Left ventricle myocardium inferior (tissue), 1 donor: ENCODE data around the gene RIT2. TPM values are rescaled to one million over a fixed set of nuclear protein-coding genes. Genes with fewer than 3 reads are reported as not detected.

Source experiments
- DNase-seq: peaks from one replicate; pipeline ENCODE4 v3.0.0-alpha.2; 2020
- H3K27ac ChIP-seq: fragments of 200-600 bp; replicated peaks from 2 replicates; pipeline ENCODE4 v1.8.0; 2021
- H3K27me3 ChIP-seq: fragments of 200-600 bp; 2 replicates; pipeline ENCODE4 v1.8.0; 2021; ENCODE audit warnings: low read depth
- H3K36me3 ChIP-seq: fragments of 200-600 bp; 2 replicates; pipeline ENCODE4 v1.8.0; 2021
- H3K4me1 ChIP-seq: fragments of 200-600 bp; 2 replicates; pipeline ENCODE4 v1.8.0; 2021
- H3K4me3 ChIP-seq: fragments of 200-600 bp; 2 replicates; pipeline ENCODE4 v1.8.0; 2021; ENCODE audit warnings: mild to moderate bottlenecking, moderate library complexity
- H3K9me3 ChIP-seq: fragments of 200-600 bp; replicated peaks from 2 replicates; pipeline ENCODE4 v1.8.0; 2021
- intact Hi-C: fragments of 100-400 bp; cut with micrococcal nuclease; formaldehyde crosslinking; loops from one replicate; pipeline ENCODE4 v1.11.0; 2022
- total RNA-seq: library from RNA; stranded (reverse); fragmentation: NEBNext Ultra II Directional; extraction: Animal tissue kit (Norgen Biotek cat#: 25700); gene quantifications from one replicate; pipeline ENCODE4 v1.2.1, GENCODE V29; 2021
- TF ChIP-seq, protein P1 (sequence below): fragments of 200-600 bp; IDR thresholded peaks from 2 replicates; pipeline ENCODE4 v1.8.0; 2021; ENCODE audit warnings: antibody characterized with exemption, mild to moderate bottlenecking, borderline replicate concordance
- donor health status: DM: no; HTN: yes; CAD: no; lungs with severe emphysema.

The RIT2 gene
- total RNA-seq, 1 donor from 2014 or later, result not detected

DNA sequence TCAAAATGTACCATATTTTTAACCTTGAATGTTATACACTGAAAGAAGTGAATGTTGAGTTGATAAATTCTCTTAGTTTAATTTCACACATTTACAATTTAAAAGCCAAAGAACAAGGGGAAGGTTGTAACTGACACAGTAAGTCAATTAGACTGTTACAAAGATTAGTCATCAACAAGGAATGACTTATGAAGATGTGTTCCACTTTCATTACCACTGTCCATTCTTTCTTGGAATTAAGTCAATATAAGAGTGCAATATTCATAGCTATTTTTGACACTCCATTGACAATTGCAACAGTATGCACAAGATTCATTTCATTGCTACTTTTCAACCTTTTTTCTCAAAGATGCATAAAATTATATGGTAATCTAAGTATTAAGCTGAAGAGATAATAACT lies 291.3 kb downstream of the RIT2 start:
- no peaks in the 10 kb centered on the region for H3K9me3 ChIP-seq
- H3K27me3 ChIP-seq, result no peaks in the 10 kb centered on the region
- TF ChIP-seq, protein P1, sequence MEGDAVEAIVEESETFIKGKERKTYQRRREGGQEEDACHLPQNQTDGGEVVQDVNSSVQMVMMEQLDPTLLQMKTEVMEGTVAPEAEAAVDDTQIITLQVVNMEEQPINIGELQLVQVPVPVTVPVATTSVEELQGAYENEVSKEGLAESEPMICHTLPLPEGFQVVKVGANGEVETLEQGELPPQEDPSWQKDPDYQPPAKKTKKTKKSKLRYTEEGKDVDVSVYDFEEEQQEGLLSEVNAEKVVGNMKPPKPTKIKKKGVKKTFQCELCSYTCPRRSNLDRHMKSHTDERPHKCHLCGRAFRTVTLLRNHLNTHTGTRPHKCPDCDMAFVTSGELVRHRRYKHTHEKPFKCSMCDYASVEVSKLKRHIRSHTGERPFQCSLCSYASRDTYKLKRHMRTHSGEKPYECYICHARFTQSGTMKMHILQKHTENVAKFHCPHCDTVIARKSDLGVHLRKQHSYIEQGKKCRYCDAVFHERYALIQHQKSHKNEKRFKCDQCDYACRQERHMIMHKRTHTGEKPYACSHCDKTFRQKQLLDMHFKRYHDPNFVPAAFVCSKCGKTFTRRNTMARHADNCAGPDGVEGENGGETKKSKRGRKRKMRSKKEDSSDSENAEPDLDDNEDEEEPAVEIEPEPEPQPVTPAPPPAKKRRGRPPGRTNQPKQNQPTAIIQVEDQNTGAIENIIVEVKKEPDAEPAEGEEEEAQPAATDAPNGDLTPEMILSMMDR, result no peak
- H3K27ac ChIP-seq, result no peak overlapping the region
- intact Hi-C loops, result no loop called here
- no peak overlapping the region for H3K4me3 ChIP-seq
- H3K4me1 ChIP-seq, result no peaks in the 10 kb centered on the region
- no peaks in the 10 kb centered on the region for H3K36me3 ChIP-seq
- DNase-seq, result no peak

DNA sequence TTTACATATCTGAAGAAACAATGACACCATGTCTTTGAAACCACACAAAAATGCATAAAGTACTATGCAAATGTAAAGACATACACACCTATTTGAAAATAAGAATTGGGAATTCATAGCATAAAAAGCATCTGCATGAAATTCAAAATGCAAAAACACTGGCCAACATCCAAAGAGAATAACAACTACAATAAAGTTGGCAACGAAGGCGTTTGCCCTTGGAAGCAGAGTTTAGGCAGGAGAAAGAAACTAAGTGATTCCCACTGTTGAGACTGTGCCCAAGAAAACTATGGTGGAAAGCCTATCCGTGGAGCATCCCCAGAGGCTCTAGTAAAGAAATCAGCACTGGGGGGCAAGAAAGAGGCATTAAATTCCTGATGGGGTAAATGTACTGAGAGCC lies 292.8 kb downstream of the RIT2 start:
- Histone ChIP-seq H3K4me3 (no peak overlapping the region), H3K27me3 (no peaks in the 10 kb centered on the region), H3K4me1 (no peaks in the 10 kb centered on the region), H3K36me3 (no peaks in the 10 kb centered on the region), H3K27ac (no peak overlapping the region), H3K9me3 (no peaks in the 10 kb centered on the region)
- no peak for DNase-seq
- intact Hi-C loops, result no loop called here
- TF ChIP-seq, protein P1, result no peak

DNA sequence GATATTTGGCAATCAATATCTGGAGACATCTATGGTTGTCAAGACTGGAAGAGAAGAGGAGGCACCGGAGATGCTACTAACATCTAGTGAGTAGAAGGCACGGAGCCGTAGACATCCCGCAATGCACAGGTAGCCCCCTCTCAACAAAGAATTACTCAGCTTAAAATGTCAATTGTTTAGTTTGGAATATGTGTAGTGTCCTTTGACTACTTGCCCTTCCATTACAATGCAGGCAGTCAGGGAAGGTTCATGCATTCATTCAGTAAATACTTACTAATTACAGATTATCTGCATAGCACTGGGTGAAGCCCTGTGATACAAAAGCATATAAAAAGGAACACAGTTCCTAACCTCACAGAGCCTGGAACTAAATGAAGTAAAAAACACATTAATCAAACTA lies 294.0 kb downstream of the RIT2 start:
- Histone ChIP-seq H3K27ac (no peak overlapping the region), H3K9me3 (no peaks in the 10 kb centered on the region), H3K36me3 (no peaks in the 10 kb centered on the region), H3K4me3 (no peak overlapping the region), H3K4me1 (no peaks in the 10 kb centered on the region), H3K27me3 (no peaks in the 10 kb centered on the region)
- TF ChIP-seq, protein P1, result no peak
- DNase-seq, result no peak
- intact Hi-C loops, result no loop called here

DNA sequence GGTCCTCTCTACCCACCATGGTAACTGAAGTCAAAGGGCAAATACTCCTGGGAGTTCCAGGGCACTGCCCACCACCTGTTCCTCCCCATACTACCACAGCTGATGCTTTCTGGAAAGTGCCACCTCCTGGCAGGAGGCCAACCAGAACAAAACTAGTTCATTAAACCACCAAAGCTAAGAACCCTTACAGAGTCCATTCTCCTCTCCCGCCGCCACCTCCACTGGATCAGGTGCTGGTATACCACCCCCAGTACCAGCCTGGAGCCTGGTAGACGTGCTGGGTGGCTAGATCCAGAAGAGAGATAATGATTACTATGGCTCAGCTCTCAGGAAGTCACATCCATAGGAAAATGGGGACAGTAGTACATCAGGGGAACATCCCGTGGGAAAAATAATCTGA lies 300.9 kb downstream of the RIT2 start:
- H3K9me3 ChIP-seq, result no peaks in the 10 kb centered on the region
- H3K4me3 ChIP-seq, result no peak overlapping the region
- no peak overlapping the region for H3K27ac ChIP-seq
- no peak for DNase-seq
- no peaks in the 10 kb centered on the region for H3K4me1 ChIP-seq
- TF ChIP-seq, protein P1, result no peak
- intact Hi-C loops, result no loop called here
- H3K27me3 ChIP-seq, result no peaks in the 10 kb centered on the region
- H3K36me3 ChIP-seq, result no peaks in the 10 kb centered on the region

DNA sequence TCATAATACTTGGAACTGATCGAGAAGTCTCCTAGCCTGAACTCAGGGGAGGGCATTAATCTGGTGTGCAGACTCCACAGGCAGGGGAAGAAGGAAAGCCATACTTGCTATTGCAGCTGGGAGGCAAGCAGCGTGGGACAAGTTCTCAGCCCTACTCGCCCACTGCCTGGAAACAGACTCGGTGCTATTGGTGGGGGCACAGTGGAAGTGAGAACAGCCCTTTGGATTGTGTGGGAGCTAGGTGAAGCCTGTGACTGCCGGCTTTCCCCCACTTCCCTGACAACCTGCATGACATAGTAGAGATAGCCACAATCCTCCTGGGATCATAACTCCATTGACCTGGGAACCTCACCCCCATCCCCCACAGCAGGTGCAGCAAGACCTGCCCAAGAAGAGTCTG lies 301.3 kb downstream of the RIT2 start:
- H3K4me3 ChIP-seq, result no peak overlapping the region
- no peaks in the 10 kb centered on the region for H3K36me3 ChIP-seq
- H3K9me3 ChIP-seq, result no peaks in the 10 kb centered on the region
- TF ChIP-seq, protein P1, result no peak
- H3K27ac ChIP-seq, result no peak overlapping the region
- intact Hi-C loops, result no loop called here
- H3K4me1 ChIP-seq, result no peaks in the 10 kb centered on the region
- DNase-seq, result no peak
- no peaks in the 10 kb centered on the region for H3K27me3 ChIP-seq

DNA sequence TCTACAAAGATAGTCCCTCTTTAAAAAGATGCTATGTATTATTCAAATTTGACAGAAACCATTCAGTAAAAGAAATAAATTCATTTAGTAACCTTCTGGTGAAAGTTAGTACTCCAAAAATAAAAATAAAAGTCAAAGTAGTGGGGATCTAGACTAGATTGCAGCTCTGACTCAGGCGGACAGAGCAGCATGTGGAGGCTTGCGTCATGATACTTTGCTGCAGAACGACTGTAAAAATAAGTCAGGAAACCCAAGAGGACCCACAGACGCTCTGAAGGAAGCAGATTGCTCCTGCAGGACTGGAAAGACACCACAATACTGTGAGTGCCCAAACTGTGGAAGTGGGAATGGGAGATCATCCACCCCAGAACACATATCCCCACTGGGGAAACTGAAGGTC lies 301.9 kb downstream of the RIT2 start:
- no peaks in the 10 kb centered on the region for H3K4me1 ChIP-seq
- TF ChIP-seq, protein P1, result no peak
- H3K9me3 ChIP-seq, result no peaks in the 10 kb centered on the region
- intact Hi-C loops, result no loop called here
- no peak overlapping the region for H3K4me3 ChIP-seq
- no peak for DNase-seq
- H3K27me3 ChIP-seq, result no peaks in the 10 kb centered on the region
- H3K36me3 ChIP-seq, result no peaks in the 10 kb centered on the region
- H3K27ac ChIP-seq, result no peak overlapping the region
